Colonic mucosa (tissue), 4 donors: ENCODE results near the gene PAK5. TPM values are rescaled to one million over a fixed set of nuclear protein-coding genes. Genes with fewer than 3 reads are reported as not detected.

Experiments
- DNase-seq: peaks from one replicate; pipeline ENCODE4 v3.0.0-alpha.2; 2020
- H3K27ac ChIP-seq: fragments of 200-600 bp; one replicate; pipeline ENCODE4 v1.8.0; 2021
- H3K27me3 ChIP-seq: fragments of 200-600 bp; one replicate; pipeline ENCODE4 v1.8.0; 2021
- H3K36me3 ChIP-seq: fragments of 200-600 bp; one replicate; pipeline ENCODE4 v1.8.0; 2021
- H3K4me1 ChIP-seq: fragments of 200-600 bp; one replicate; pipeline ENCODE4 v1.8.0; 2021; ENCODE audit warnings: mild to moderate bottlenecking
- H3K4me3 ChIP-seq: fragments of 200-600 bp; one replicate; pipeline ENCODE4 v1.8.0; 2021
- H3K9ac ChIP-seq, 2 donors: one replicate each; pipeline ENCODE4 v1.7.0; 2013; ENCODE audit warnings: control low read depth in 2 of 2, low read depth in 2 of 2, low read length in 2 of 2
- H3K9me3 ChIP-seq: fragments of 200-600 bp; one replicate; pipeline ENCODE4 v1.8.0; 2021
- intact Hi-C: fragments of 100-400 bp; cut with DNase I; formaldehyde crosslinking; loops from one replicate; pipeline ENCODE4 v1.14.1; 2022
- total RNA-seq, 2 donors: library from RNA; stranded (reverse); fragmentation: NEBNext Ultra II Directional in 1 of 2; extraction: Animal tissue kit (Norgen Biotek cat#: 25700) in 1 of 2; gene quantifications; one replicate each; pipeline ENCODE4 v1.2.1, GENCODE V29; 2021
- TF ChIP-seq, protein P1 (sequence below): fragments of 200-600 bp; IDR thresholded peaks from one replicate; pipeline ENCODE4 v1.8.0; 2022; ENCODE audit warnings: antibody characterized with exemption, mild to moderate bottlenecking
- donor health status: healthy.
- donor health status: DM: no; HTN: no; CAD: no.
- donor health status: DM: no; HTN: no; CAD: no.

PAK5 gene
- total RNA-seq, 2 donors from 2014 or later: 0.07 TPM; not detected in 1

DNA sequence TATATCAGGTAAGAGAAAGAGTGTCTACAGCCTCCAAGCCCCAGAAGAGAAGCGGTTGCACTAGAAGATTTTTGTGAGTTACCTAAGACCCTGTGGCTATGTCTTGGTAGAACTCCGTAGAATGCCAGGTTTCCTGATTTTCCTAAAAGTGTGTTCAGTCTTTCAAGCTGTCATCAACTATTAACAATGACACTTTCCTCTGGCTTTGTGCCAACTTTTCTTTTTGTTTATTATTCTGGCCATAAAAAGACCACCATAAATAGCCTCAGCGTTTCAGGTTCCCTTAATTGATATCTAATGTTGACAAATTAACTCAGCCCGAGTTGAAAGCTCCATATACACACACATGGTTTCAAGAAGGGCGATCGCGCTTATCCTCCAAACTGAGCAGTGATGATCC lies 1.2 kb downstream of the PAK5 start:
- TF ChIP-seq, protein P1, sequence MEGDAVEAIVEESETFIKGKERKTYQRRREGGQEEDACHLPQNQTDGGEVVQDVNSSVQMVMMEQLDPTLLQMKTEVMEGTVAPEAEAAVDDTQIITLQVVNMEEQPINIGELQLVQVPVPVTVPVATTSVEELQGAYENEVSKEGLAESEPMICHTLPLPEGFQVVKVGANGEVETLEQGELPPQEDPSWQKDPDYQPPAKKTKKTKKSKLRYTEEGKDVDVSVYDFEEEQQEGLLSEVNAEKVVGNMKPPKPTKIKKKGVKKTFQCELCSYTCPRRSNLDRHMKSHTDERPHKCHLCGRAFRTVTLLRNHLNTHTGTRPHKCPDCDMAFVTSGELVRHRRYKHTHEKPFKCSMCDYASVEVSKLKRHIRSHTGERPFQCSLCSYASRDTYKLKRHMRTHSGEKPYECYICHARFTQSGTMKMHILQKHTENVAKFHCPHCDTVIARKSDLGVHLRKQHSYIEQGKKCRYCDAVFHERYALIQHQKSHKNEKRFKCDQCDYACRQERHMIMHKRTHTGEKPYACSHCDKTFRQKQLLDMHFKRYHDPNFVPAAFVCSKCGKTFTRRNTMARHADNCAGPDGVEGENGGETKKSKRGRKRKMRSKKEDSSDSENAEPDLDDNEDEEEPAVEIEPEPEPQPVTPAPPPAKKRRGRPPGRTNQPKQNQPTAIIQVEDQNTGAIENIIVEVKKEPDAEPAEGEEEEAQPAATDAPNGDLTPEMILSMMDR: no peak
- DNase-seq: no peak
- Histone ChIP-seq H3K9ac (no peak overlapping the region), H3K27ac (no peak overlapping the region), H3K36me3 (no peaks in the 10 kb centered on the region), H3K27me3 (no peaks in the 10 kb centered on the region), H3K9me3 (no peaks in the 10 kb centered on the region), H3K4me1 (no peaks in the 10 kb centered on the region), H3K4me3 (no peak overlapping the region)
- intact Hi-C loops: no loop called here

DNA sequence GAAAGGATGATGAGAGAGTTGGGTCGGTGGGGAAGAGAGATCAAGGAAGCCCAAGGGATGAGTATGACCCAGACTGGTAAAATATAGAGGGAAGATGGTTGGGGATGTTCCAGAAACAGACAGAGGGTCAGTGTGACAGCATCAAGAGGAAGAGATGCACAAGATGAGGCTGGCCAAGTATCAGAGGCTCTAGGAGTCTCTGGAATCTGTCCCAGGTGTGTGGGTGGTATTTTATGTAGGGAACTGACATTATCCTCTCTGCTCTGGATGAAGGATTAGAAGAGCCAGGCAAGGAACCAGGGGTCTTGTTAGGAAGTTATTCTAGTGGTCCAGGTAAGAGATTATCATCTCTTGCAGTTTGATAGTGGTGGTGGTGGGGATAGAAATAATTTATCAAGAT lies 3.6 kb downstream of the PAK5 start:
- H3K9ac ChIP-seq: no peak overlapping the region
- no peaks in the 10 kb centered on the region for H3K27me3 ChIP-seq
- no peaks in the 10 kb centered on the region for H3K36me3 ChIP-seq
- H3K9me3 ChIP-seq: no peaks in the 10 kb centered on the region
- H3K4me3 ChIP-seq: no peak overlapping the region
- intact Hi-C loops: no loop called here
- H3K4me1 ChIP-seq: no peaks in the 10 kb centered on the region
- TF ChIP-seq, protein P1: no peak
- DNase-seq: no peak
- no peak overlapping the region for H3K27ac ChIP-seq

DNA sequence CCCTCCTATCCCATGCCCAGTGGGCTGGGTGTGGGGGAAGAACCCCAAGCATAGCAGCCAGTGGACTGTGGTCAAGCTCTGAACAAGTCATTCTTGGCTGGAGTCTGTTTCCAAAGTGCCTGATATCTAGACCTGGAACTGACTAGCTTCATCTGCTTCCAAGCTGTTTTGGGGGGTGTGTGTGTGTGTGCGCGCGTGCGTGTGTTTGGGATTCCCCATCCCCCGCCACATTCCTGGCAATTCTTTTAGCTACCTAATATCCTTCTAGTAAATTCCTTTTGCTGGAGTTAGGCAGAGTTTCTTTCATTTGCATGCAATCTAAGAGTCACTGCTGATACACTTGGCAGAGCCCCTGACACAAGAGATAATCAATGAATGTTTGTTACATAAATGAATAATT lies 7.8 kb downstream of the PAK5 start:
- Histone ChIP-seq H3K4me3 (no peak overlapping the region), H3K4me1 (no peaks in the 10 kb centered on the region), H3K9me3 (no peaks in the 10 kb centered on the region), H3K27ac (no peak overlapping the region), H3K9ac (no peak overlapping the region), H3K27me3 (no peaks in the 10 kb centered on the region), H3K36me3 (no peaks in the 10 kb centered on the region)
- intact Hi-C loops: no loop called here
- DNase-seq: no peak
- TF ChIP-seq, protein P1: no peak

GRCh38 chr20:9829835-9830234 lies 9.0 kb downstream of the PAK5 start:
- no peaks in the 10 kb centered on the region for H3K27me3 ChIP-seq
- intact Hi-C loops: no loop called here

GRCh38 chr20:9817654-9818053 lies 21.2 kb downstream of the PAK5 start:
- H3K9ac ChIP-seq: no peak overlapping the region
- no peaks in the 10 kb centered on the region for H3K27me3 ChIP-seq
- H3K36me3 ChIP-seq: no peaks in the 10 kb centered on the region
- no peak overlapping the region for H3K4me3 ChIP-seq
- H3K9me3 ChIP-seq: no peaks in the 10 kb centered on the region
- no peak overlapping the region for H3K27ac ChIP-seq
- DNase-seq: no peak
- intact Hi-C loops: no loop called here
- no peaks in the 10 kb centered on the region for H3K4me1 ChIP-seq
- TF ChIP-seq, protein P1: no peak

More at GRCh38 chr20:9829835-9830234, 9.0 kb downstream of the PAK5 start:
- Histone ChIP-seq H3K36me3 (no peaks in the 10 kb centered on the region), H3K27ac (no peak overlapping the region), H3K4me1 (no peaks in the 10 kb centered on the region), H3K9me3 (no peaks in the 10 kb centered on the region), H3K9ac (no peak overlapping the region), H3K4me3 (no peak overlapping the region)
- no peak for DNase-seq
- TF ChIP-seq, protein P1: no peak

DNA sequence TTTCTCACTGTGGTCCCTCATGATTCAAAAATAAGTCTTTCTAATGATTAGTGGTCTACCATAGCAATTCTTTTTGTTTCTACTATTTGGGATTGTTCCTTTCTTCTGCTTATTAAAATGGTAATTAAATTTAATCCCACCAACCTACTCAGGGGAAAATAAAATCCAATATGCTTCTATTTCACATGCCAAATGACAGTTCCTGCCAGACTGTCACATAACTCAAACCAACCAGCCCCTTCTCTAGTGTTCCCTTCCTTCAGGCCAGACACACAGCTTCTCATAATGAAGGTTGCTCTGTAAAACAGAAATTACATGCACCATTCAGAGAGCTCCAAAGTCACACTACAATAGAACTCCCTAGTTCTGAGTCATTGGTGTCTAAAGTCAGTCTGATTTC lies 23.2 kb downstream of the PAK5 start:
- Histone ChIP-seq H3K9ac (no peak overlapping the region), H3K27me3 (no peaks in the 10 kb centered on the region), H3K4me1 (no peaks in the 10 kb centered on the region), H3K27ac (no peak overlapping the region), H3K9me3 (no peaks in the 10 kb centered on the region), H3K4me3 (no peak overlapping the region), H3K36me3 (no peaks in the 10 kb centered on the region)
- intact Hi-C loops: no loop called here
- no peak for DNase-seq
- TF ChIP-seq, protein P1: no peak
